K562 (cell line): ENCODE data around the gene MRPL48. TPM values are rescaled to one million over a fixed set of nuclear protein-coding genes. Genes with fewer than 3 reads are reported as not detected.

Experiments used
- EP400 ChIP-seq: fragments of 450-650 bp; IDR thresholded peaks from 2 replicates; pipeline ENCODE4 v1.6.1; 2017; ENCODE audit warnings: antibody characterized with exemption, mild to moderate bottlenecking, moderate library complexity
- ILF3 ChIP-seq: fragments of 450-650 bp; IDR thresholded peaks from 2 replicates; pipeline ENCODE4 v1.6.1; 2018; ENCODE audit warnings: antibody characterized with exemption, mild to moderate bottlenecking, moderate library complexity, borderline replicate concordance
- PTTG1 ChIP-seq: fragments of 450-650 bp; IDR thresholded peaks from 2 replicates; pipeline ENCODE4 v1.6.1; 2016; ENCODE audit warnings: low read depth, mild to moderate bottlenecking, missing genetic modification characterization, missing compliant biosample characterization
- SRSF1 ChIP-seq: fragments of 200-400 bp; formaldehyde crosslinking; IDR thresholded peaks from 2 replicates; pipeline ENCODE4 v1.6.1; 2017; ENCODE audit warnings: mild to moderate bottlenecking, low read depth, low read length, moderate library complexity
- SUPT5H ChIP-seq: fragments of 450-650 bp; IDR thresholded peaks from 2 replicates; pipeline ENCODE4 v1.6.1; 2016
- polyA plus RNA-seq, 8 experiments: library from polyadenylated mRNA; depleted of rRNA in 4 of 8; stranded (reverse) in 5 of 8; unstranded in 3 of 8; fragments of >200 nt; fragmentation: Nextera tagmentation in 2 of 8; fragmentation: Illumina TruSeq in 1 of 8; extraction: Ambion mirVana in 2 of 8; extraction: Trizol in 1 of 8; gene quantifications; 2 replicates each; pipeline versions ENCODE4 v1.2.1 to v1.2.3, GENCODE V29; 2011 to 2014; ENCODE audit warnings: inconsistent platforms in 1 of 8, missing spikeins in 1 of 8
- total RNA-seq, 7 experiments: library from RNA; depleted of rRNA in 6 of 7; stranded (reverse); fragments of >200 nt in 6 of 7; fragmentation: Illumina TruSeq in 2 of 7; extraction: Trizol in 2 of 7; gene quantifications; 2 replicates each; pipeline versions ENCODE4 v1.2.1 to v1.2.3, GENCODE V29; 2011 to 2021; ENCODE audit warnings: low replicate concordance in 1 of 7
- TF ChIP-seq, protein P1 (sequence below): fragments of 250-450 bp; sonication (Bioruptor Pico); IDR thresholded peaks from 2 replicates; pipeline ENCODE4 v1.9.0; 2021; ENCODE audit warnings: mild to moderate bottlenecking, inconsistent platforms
- TF ChIP-seq, protein P2 (sequence below), 2 experiments: fragments of 450-650 bp in 1 of 2; sonication (generic) in 1 of 2; formaldehyde crosslinking; conservative IDR thresholded peaks; 2 replicates each; pipeline versions ENCODE4 v1.4.0 to v1.8.1; 2020 to 2022; ENCODE audit warnings: mild to moderate bottlenecking in 1 of 2, missing genetic modification reagents in 1 of 2
- TF ChIP-seq, protein P3 (sequence below): IDR thresholded peaks from 2 replicates; pipeline ENCODE4 v1.6.1; 2012; ENCODE audit warnings: low read depth, low read length, improper control_type of control experiment, borderline replicate concordance
- TF ChIP-seq, protein P4 (sequence below), 2 experiments: fragments of 450-650 bp; IDR thresholded peaks; 2 replicates each; pipeline ENCODE4 v1.6.1; 2018; ENCODE audit warnings: mild to moderate bottlenecking in 2 of 2, low read depth in 1 of 2; ENCODE audit not compliant: partially characterized antibody in 2 of 2

MRPL48 gene
- total and polyA plus RNA-seq, 9 of the 15 experiments (the other 6 are each of a cell fraction or from before 2014, with no cell fraction given) = 66.0 to 237 (median 104) TPM

DNA sequence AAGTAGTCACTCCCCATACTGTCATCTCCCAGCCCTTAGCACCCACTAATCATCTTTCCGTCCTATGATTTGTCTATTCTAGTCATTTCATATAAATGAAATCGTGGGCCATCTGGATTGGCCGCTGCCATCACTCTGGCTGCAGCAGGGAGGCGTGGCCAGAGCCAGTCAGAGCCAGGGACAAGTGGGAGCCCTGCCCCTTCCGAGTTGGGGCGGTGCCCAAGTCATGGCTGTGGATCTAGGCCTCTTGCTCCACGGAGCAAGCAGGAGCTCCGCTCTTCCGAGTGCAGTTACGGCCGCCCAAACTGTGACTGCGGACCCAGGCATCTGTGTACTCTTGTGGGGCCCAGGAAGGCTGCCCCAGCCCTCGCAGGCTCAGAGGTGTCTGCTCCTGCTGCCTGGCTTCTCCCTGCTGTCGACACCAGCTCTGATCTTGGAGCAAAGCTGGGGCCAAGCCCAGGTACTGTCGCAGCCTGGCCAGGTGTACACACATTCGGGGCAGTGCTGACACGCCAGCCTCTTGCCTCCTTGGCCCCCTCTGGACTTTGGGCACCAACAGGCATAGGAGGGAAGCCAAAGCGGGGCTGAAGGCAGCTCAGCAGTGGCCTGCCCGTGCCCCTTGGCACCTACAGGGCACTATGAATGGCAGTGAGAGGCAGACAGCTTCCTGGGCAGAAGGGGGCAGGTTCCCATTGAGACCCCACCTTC lies 8.4 kb downstream of the MRPL48 start (continued):
- TF ChIP-seq, protein P1, sequence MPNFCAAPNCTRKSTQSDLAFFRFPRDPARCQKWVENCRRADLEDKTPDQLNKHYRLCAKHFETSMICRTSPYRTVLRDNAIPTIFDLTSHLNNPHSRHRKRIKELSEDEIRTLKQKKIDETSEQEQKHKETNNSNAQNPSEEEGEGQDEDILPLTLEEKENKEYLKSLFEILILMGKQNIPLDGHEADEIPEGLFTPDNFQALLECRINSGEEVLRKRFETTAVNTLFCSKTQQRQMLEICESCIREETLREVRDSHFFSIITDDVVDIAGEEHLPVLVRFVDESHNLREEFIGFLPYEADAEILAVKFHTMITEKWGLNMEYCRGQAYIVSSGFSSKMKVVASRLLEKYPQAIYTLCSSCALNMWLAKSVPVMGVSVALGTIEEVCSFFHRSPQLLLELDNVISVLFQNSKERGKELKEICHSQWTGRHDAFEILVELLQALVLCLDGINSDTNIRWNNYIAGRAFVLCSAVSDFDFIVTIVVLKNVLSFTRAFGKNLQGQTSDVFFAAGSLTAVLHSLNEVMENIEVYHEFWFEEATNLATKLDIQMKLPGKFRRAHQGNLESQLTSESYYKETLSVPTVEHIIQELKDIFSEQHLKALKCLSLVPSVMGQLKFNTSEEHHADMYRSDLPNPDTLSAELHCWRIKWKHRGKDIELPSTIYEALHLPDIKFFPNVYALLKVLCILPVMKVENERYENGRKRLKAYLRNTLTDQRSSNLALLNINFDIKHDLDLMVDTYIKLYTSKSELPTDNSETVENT (CRISPR knock-in tag) = no peak
- no peak for TF ChIP-seq SRSF1
- TF ChIP-seq, protein P2, sequence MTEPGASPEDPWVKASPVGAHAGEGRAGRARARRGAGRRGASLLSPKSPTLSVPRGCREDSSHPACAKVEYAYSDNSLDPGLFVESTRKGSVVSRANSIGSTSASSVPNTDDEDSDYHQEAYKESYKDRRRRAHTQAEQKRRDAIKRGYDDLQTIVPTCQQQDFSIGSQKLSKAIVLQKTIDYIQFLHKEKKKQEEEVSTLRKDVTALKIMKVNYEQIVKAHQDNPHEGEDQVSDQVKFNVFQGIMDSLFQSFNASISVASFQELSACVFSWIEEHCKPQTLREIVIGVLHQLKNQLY (CRISPR knock-in tag; conservative IDR thresholded peaks at IDR 0.05) = no peak
- no peak for TF ChIP-seq SUPT5H
- TF ChIP-seq EP400 = no peak
- TF ChIP-seq, protein P3, sequence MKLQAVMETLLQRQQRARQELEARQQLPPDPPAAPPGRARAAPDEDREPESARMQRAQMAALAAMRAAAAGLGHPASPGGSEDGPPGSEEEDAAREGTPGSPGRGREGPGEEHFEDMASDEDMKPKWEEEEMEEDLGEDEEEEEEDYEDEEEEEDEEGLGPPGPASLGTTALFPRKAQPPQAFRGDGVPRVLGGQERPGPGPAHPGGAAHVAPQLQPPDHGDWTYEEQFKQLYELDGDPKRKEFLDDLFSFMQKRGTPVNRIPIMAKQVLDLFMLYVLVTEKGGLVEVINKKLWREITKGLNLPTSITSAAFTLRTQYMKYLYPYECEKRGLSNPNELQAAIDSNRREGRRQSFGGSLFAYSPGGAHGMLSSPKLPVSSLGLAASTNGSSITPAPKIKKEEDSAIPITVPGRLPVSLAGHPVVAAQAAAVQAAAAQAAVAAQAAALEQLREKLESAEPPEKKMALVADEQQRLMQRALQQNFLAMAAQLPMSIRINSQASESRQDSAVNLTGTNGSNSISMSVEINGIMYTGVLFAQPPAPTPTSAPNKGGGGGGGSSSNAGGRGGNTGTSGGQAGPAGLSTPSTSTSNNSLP = no peak
- TF ChIP-seq, protein P4, sequence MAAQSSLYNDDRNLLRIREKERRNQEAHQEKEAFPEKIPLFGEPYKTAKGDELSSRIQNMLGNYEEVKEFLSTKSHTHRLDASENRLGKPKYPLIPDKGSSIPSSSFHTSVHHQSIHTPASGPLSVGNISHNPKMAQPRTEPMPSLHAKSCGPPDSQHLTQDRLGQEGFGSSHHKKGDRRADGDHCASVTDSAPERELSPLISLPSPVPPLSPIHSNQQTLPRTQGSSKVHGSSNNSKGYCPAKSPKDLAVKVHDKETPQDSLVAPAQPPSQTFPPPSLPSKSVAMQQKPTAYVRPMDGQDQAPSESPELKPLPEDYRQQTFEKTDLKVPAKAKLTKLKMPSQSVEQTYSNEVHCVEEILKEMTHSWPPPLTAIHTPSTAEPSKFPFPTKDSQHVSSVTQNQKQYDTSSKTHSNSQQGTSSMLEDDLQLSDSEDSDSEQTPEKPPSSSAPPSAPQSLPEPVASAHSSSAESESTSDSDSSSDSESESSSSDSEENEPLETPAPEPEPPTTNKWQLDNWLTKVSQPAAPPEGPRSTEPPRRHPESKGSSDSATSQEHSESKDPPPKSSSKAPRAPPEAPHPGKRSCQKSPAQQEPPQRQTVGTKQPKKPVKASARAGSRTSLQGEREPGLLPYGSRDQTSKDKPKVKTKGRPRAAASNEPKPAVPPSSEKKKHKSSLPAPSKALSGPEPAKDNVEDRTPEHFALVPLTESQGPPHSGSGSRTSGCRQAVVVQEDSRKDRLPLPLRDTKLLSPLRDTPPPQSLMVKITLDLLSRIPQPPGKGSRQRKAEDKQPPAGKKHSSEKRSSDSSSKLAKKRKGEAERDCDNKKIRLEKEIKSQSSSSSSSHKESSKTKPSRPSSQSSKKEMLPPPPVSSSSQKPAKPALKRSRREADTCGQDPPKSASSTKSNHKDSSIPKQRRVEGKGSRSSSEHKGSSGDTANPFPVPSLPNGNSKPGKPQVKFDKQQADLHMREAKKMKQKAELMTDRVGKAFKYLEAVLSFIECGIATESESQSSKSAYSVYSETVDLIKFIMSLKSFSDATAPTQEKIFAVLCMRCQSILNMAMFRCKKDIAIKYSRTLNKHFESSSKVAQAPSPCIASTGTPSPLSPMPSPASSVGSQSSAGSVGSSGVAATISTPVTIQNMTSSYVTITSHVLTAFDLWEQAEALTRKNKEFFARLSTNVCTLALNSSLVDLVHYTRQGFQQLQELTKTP (IDR thresholded peaks at IDR 0.05; ENCODE audit: low read depth in 1 of 2, partially characterized antibody in 2 of 2) = no peak
- no peak for TF ChIP-seq ILF3
- TF ChIP-seq PTTG1 (tag) = no peak
